Measurements from ENCODE around the gene NKAIN2.
"Not testable (repeated sequence)": the region's sequence is repeated elsewhere in the genome, so short reads cannot be mapped to it uniquely, and the experiment has no call there.

Gene NKAIN2

GRCh38 chr6:124147621-124148020 is 344.0 kb downstream of the NKAIN2 start:
- H3K4me3 ChIP-seq (replicated peaks; ENCODE audit: low read depth, low read length): no peak overlapping the region
- DNase-seq (ENCODE audit: extremely low read depth, low read depth): no peak
- no peak for TF ChIP-seq CTCF (IDR thresholded peaks at IDR 0.05; ENCODE audit: low read depth, low read length, missing control alignments)

GRCh38 chr6:124148236-124148957 is 344.7 kb downstream of the NKAIN2 start:
- no peak for DNase-seq (ENCODE audit: extremely low read depth, low read depth)
- H3K4me3 ChIP-seq (replicated peaks; ENCODE audit: low read depth, low read length): no peak overlapping the region
- TF ChIP-seq CTCF (IDR thresholded peaks at IDR 0.05; ENCODE audit: low read depth, low read length, missing control alignments): no peak

GRCh38 chr6:124149646-124150045 is 346.0 kb downstream of the NKAIN2 start:
- H3K4me3 ChIP-seq (replicated peaks; ENCODE audit: low read depth, low read length): no peak overlapping the region
- DNase-seq (ENCODE audit: extremely low read depth, low read depth): no peak
- no peak for TF ChIP-seq CTCF (IDR thresholded peaks at IDR 0.05; ENCODE audit: low read depth, low read length, missing control alignments)

- DNase-seq (ENCODE audit: extremely low read depth, low read depth): no peak
- H3K4me3 ChIP-seq (replicated peaks; ENCODE audit: low read depth, low read length): no peak overlapping the region
- no peak for TF ChIP-seq CTCF (IDR thresholded peaks at IDR 0.05; ENCODE audit: low read depth, low read length, missing control alignments)
Observed at GRCh38 chr6:124158024-124158423, 354.4 kb downstream of the NKAIN2 start.

GRCh38 chr6:124163676-124164075 is 360.0 kb downstream of the NKAIN2 start:
- no peak for TF ChIP-seq CTCF (IDR thresholded peaks at IDR 0.05; ENCODE audit: low read depth, low read length, missing control alignments)
- DNase-seq (ENCODE audit: extremely low read depth, low read depth): no peak
- no peak overlapping the region for H3K4me3 ChIP-seq (replicated peaks; ENCODE audit: low read depth, low read length)

- H3K4me3 ChIP-seq (replicated peaks; ENCODE audit: low read depth, low read length): no peak overlapping the region
- no peak for DNase-seq (ENCODE audit: extremely low read depth, low read depth)
- no peak for TF ChIP-seq CTCF (IDR thresholded peaks at IDR 0.05; ENCODE audit: low read depth, low read length, missing control alignments)
Observed at GRCh38 chr6:124164343-124164742, 360.7 kb downstream of the NKAIN2 start.

GRCh38 chr6:124167249-124167648 is 363.6 kb downstream of the NKAIN2 start:
- not testable (repeated sequence) for DNase-seq (ENCODE audit: extremely low read depth, low read depth); H3K4me3 ChIP-seq (replicated peaks; ENCODE audit: low read depth, low read length)

All from HFF-Myc (cell line).